ENCODE data around the gene MYO1D. TPM values are rescaled to one million over a fixed set of nuclear protein-coding genes. Genes with fewer than 3 reads are reported as not detected.
"Not testable (repeated sequence)": the region's sequence is repeated elsewhere in the genome, so short reads cannot be mapped to it uniquely, and the experiment has no call there.

MYO1D gene
- total RNA-seq, 1 donor from 2014 or later = 36.9 TPM

DNA sequence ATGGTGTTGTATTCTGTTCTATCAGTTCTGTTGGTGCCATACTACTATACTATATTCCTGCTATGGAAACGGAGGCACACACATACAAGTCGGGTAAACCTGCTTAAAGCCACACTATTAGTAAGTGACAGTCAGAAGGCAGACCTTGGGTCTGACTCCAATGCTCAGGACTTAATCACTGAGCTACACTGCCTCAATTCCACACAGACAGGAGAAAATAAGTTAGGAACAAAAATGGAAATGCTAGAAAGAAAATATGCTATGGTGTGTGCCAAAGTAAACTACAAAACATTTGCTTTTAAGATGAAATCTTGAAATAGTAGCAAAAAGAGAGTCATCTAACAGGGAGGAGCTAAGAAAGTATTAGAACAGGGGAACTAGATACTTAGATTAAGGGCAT, 48.1 kb downstream of the MYO1D start:
- DNase-seq (ENCODE audit: low spot score, unreplicated experiment) = no peak
- TF ChIP-seq, protein P1, sequence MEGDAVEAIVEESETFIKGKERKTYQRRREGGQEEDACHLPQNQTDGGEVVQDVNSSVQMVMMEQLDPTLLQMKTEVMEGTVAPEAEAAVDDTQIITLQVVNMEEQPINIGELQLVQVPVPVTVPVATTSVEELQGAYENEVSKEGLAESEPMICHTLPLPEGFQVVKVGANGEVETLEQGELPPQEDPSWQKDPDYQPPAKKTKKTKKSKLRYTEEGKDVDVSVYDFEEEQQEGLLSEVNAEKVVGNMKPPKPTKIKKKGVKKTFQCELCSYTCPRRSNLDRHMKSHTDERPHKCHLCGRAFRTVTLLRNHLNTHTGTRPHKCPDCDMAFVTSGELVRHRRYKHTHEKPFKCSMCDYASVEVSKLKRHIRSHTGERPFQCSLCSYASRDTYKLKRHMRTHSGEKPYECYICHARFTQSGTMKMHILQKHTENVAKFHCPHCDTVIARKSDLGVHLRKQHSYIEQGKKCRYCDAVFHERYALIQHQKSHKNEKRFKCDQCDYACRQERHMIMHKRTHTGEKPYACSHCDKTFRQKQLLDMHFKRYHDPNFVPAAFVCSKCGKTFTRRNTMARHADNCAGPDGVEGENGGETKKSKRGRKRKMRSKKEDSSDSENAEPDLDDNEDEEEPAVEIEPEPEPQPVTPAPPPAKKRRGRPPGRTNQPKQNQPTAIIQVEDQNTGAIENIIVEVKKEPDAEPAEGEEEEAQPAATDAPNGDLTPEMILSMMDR (IDR thresholded peaks at IDR 0.05; ENCODE audit: unreplicated experiment) = no peak
- peak overlapping the region; percentile 79 for H3K27ac Mint-ChIP-seq
- H3K4me3 Mint-ChIP-seq (ENCODE audit: low read depth) = no peak overlapping the region
- peaks cover 28% of the 10 kb centered on the region for H3K4me1 Mint-ChIP-seq (ENCODE audit: low read depth)
- no peaks in the 10 kb centered on the region for H3K9me3 Mint-ChIP-seq (ENCODE audit: low read depth)
- no peaks in the 10 kb centered on the region for H3K27me3 Mint-ChIP-seq
- H3K36me3 Mint-ChIP-seq (ENCODE audit: insufficient read depth) = no peaks in the 10 kb centered on the region

DNA sequence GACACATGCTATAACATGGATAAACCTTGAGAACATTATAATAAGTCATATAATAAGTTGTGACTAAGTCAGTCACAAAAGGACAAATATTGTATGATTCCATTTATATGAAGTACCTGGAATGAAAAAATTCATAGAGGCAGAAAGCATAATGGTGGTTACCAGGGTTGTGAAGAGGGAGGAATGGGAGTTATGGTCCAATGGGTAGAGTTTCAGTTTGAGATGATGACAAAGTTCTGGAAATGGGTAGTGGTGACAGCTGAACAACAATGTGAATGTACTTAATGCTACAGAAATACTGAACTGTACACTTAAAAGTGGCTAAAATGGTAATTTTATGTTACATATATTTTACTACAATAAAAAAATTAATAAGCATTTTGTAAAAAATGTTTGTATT, 49.7 kb downstream of the MYO1D start:
- Mint-ChIP-seq H3K4me1 (ENCODE audit: low read depth) (peaks cover 20% of the 10 kb centered on the region), H3K4me3 (ENCODE audit: low read depth) (no peak overlapping the region), H3K27ac (no peak overlapping the region), H3K27me3 (no peaks in the 10 kb centered on the region), H3K9me3 (ENCODE audit: low read depth) (no peaks in the 10 kb centered on the region), H3K36me3 (ENCODE audit: insufficient read depth) (no peaks in the 10 kb centered on the region)
- TF ChIP-seq, protein P1 (IDR thresholded peaks at IDR 0.05; ENCODE audit: unreplicated experiment) = no peak
- no peak for DNase-seq (ENCODE audit: low spot score, unreplicated experiment)

DNA sequence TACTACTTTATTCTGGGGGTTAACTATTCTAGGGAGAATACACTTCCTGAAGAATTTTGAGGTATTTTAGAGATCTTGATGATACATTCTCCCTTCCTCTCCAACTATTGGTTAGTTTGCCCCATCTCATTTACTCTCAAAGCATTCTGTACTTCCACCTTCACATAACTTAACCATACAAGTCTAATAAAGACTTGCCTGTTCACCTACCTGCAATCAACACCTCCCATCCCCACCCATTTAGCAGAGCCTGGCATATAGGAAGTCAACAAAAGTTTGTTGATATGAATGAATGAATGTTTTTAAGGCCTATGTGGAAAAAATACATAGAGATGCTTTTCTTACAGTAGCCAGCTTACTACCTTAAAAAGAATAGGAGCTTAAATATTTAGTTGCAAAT, 50.8 kb downstream of the MYO1D start:
- DNase-seq (ENCODE audit: low spot score, unreplicated experiment) = no peak
- Mint-ChIP-seq H3K27me3 (no peaks in the 10 kb centered on the region), H3K36me3 (ENCODE audit: insufficient read depth) (no peaks in the 10 kb centered on the region), H3K4me1 (ENCODE audit: low read depth) (peaks cover 16% of the 10 kb centered on the region), H3K9me3 (ENCODE audit: low read depth) (no peaks in the 10 kb centered on the region), H3K27ac (no peak overlapping the region), H3K4me3 (ENCODE audit: low read depth) (no peak overlapping the region)
- TF ChIP-seq, protein P1 (IDR thresholded peaks at IDR 0.05; ENCODE audit: unreplicated experiment) = no peak

DNA sequence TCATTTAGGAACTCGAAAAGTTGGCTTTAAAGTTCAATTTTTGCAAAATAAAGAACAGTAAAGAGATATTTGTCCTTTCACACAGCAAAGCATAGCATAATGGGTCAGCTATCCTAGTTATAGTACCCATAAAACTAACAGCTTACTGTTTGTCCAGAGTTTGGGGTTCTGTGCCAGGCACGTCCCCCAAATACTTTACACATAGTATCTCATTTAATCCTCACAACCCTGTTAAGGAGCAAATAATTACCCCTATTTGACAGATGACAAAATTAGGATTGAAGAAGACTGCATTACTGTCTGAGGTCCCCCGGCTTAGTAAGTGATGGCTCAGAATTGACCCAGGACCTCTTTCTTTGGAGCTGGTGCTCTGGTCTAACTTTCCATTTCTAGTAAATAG, 52.6 kb downstream of the MYO1D start:
- Mint-ChIP-seq H3K4me1 (ENCODE audit: low read depth) (peaks cover 16% of the 10 kb centered on the region), H3K36me3 (ENCODE audit: insufficient read depth) (no peaks in the 10 kb centered on the region), H3K27me3 (no peaks in the 10 kb centered on the region), H3K9me3 (ENCODE audit: low read depth) (no peaks in the 10 kb centered on the region), H3K27ac (no peak overlapping the region), H3K4me3 (ENCODE audit: low read depth) (no peak overlapping the region)
- no peak for DNase-seq (ENCODE audit: low spot score, unreplicated experiment)
- TF ChIP-seq, protein P1 (IDR thresholded peaks at IDR 0.05; ENCODE audit: unreplicated experiment) = no peak

DNA sequence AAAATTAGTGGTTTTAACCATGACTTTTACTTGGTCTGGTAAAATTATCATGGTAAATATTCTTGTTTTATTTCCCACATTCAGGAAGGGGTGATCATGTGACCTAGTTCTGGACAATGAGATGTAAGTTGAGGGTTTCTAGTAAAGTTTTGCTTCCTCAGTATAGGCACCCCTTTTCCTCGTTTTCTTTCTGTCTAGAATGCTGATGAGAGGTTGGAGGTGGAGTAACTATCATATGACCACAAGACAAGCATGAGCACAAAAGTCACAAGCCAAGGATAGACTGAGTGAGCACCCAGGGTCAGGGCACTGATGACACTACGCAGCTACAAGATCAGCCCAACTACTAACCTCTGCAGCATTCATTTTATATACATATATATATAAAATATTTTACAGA, 53.9 kb downstream of the MYO1D start:
- Mint-ChIP-seq H3K36me3 (ENCODE audit: insufficient read depth) (no peaks in the 10 kb centered on the region), H3K4me3 (ENCODE audit: low read depth) (peak overlapping the region; percentile 68), H3K4me1 (ENCODE audit: low read depth) (peaks cover 7% of the 10 kb centered on the region), H3K27ac (no peak overlapping the region), H3K27me3 (no peaks in the 10 kb centered on the region), H3K9me3 (ENCODE audit: low read depth) (no peaks in the 10 kb centered on the region)
- TF ChIP-seq, protein P1 (IDR thresholded peaks at IDR 0.05; ENCODE audit: unreplicated experiment) = no peak
- DNase-seq (ENCODE audit: low spot score, unreplicated experiment) = no peak

DNA sequence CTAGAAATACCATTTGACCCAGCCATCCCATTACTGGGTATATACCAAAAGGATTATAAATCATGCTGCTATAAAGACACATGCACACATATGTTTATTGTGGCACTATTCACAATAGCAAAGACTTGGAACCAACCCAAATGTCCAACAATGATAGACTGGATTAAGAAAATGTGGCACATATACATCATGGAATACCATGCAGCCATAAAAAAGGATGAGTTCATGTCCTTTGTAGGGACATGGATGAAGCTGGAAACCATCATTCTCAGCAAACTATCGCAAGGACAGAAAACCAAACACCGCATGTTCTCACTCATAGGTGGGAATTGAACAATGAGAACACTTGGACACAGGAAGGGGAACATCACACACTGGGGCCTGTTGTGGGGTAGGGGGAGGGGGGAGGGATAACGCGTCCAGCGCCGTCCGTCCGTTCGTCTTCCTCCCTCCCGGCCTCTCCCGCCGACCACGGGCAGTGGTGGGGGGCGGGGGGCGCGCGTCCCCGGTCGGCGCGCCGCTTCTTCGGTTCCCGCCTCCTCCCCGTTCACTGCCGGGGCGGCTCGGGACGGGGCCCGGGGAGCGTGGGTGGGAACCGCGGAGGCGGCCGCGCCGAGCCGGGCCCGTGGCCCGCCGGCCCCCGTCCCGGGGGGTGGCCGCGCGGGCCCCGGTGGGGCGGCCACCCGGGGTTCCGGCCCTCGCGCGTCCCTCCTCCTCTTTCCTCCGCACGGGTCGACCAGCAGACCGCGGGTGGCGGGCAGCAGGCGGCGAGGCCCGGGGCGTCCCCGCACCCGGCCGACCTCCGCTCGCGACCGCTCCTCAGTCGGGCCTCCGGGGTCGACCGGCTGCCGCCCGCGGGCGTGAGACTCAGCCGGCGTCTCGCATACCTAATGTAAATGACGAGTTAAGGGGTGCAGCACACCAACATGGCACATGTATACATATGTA, 54.7 kb downstream of the MYO1D start:
- H3K27me3 Mint-ChIP-seq; H3K4me1 Mint-ChIP-seq (ENCODE audit: low read depth); H3K27ac Mint-ChIP-seq; H3K36me3 Mint-ChIP-seq (ENCODE audit: insufficient read depth); H3K9me3 Mint-ChIP-seq (ENCODE audit: low read depth): not testable (repeated sequence)
- DNase-seq (ENCODE audit: low spot score, unreplicated experiment) = peak; percentile 37
- H3K4me3 Mint-ChIP-seq (ENCODE audit: low read depth) = peak overlapping the region; percentile 59

Measured in progenitor cell of endocrine pancreas (in vitro differentiated cells).